GM12878 (cell line): Measurements from ENCODE around the gene ADAM19.

Experiments
- CREM ChIP-seq: IDR thresholded peaks from 2 replicates; pipeline ENCODE4 v1.6.1; 2014; ENCODE audit warnings: antibody characterized with exemption, low read depth
- POLR2A ChIP-seq: IDR thresholded peaks from 2 replicates; pipeline ENCODE4 v1.6.1; 2011; ENCODE audit warnings: low read depth, mild to moderate bottlenecking, low read length
- RFX5 ChIP-seq: IDR thresholded peaks from 2 replicates; pipeline ENCODE4 v1.6.1; 2011; ENCODE audit warnings: low read depth, low read length, improper control_type of control experiment
- TF ChIP-seq, protein P1 (sequence below), 3 experiments: IDR thresholded peaks in 2 of 3; conservative IDR thresholded peaks in 1 of 3; 2 replicates each; pipeline ENCODE4 v1.5.1; 2011; ENCODE audit warnings: low read depth in 3 of 3, low read length in 3 of 3, mild to moderate bottlenecking in 3 of 3, control low read depth in 2 of 3, moderate library complexity in 2 of 3, inconsistent platforms in 1 of 3, mixed read lengths in 1 of 3; ENCODE audit not compliant: control insufficient read depth in 2 of 3, insufficient read depth in 1 of 3; ENCODE audit errors: extremely low read depth in 1 of 3

DNA sequence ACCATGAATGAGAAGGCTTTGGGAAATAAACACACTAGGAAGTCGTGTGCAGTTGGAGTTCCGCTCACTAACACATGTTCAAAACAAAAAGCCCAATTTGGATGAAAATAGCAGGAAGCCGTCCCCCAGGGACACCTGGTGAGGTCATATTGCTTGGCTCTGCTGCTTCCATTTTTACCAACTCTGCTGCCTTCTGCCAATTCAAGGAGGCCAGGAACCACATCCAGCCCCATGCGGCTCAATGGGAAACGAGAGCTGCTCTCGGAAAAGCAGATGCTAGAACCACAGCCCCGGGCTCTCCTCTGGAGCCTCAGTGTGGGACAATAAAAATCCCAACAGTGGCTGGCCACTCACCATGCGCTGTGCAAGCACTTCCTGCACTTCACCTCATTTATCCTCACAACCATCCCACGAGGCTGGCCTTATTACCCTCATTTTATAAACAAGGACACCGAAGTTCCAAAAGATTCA lies 13.4 kb downstream of the ADAM19 start:
- TF ChIP-seq, protein P1, sequence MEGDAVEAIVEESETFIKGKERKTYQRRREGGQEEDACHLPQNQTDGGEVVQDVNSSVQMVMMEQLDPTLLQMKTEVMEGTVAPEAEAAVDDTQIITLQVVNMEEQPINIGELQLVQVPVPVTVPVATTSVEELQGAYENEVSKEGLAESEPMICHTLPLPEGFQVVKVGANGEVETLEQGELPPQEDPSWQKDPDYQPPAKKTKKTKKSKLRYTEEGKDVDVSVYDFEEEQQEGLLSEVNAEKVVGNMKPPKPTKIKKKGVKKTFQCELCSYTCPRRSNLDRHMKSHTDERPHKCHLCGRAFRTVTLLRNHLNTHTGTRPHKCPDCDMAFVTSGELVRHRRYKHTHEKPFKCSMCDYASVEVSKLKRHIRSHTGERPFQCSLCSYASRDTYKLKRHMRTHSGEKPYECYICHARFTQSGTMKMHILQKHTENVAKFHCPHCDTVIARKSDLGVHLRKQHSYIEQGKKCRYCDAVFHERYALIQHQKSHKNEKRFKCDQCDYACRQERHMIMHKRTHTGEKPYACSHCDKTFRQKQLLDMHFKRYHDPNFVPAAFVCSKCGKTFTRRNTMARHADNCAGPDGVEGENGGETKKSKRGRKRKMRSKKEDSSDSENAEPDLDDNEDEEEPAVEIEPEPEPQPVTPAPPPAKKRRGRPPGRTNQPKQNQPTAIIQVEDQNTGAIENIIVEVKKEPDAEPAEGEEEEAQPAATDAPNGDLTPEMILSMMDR (IDR thresholded peaks at IDR 0.05 in 2 of 3, conservative IDR thresholded peaks at IDR 0.05 in 1 of 3; ENCODE audit: control insufficient read depth in 2 of 3, extremely low read depth in 1 of 3, insufficient read depth in 1 of 3, low read depth in 3 of 3, low read length in 3 of 3) = no peak
- TF ChIP-seq CREM (no peak), POLR2A (no peak), RFX5 (no peak)
